Tibial nerve (tissue), 4 donors: ENCODE measurements around the gene USP2.

Experiments used
- EP300 ChIP-seq, 2 donors: sonication (generic); formaldehyde crosslinking; IDR thresholded peaks; one replicate each; pipeline ENCODE4 v1.6.1; 2017; ENCODE audit warnings: antibody characterized with exemption in 2 of 2, mild to moderate bottlenecking in 1 of 2
- POLR2A ChIP-seq, 2 donors: fragments of 450-650 bp; IDR thresholded peaks; one replicate each; pipeline ENCODE4 v1.6.1; 2017; ENCODE audit warnings: antibody characterized with exemption in 2 of 2, mild to moderate bottlenecking in 2 of 2, moderate library complexity in 2 of 2
- TF ChIP-seq, protein P1 (sequence below), 5 experiments: fragments of 200-600 bp in 3 of 5; fragments of 450-650 bp in 2 of 5; sonication (generic) in 3 of 5; IDR thresholded peaks; one replicate each; pipeline ENCODE4 v1.5.1; 2016 to 2019; ENCODE audit warnings: antibody characterized with exemption in 5 of 5, mild to moderate bottlenecking in 3 of 5, moderate library complexity in 2 of 5

DNA sequence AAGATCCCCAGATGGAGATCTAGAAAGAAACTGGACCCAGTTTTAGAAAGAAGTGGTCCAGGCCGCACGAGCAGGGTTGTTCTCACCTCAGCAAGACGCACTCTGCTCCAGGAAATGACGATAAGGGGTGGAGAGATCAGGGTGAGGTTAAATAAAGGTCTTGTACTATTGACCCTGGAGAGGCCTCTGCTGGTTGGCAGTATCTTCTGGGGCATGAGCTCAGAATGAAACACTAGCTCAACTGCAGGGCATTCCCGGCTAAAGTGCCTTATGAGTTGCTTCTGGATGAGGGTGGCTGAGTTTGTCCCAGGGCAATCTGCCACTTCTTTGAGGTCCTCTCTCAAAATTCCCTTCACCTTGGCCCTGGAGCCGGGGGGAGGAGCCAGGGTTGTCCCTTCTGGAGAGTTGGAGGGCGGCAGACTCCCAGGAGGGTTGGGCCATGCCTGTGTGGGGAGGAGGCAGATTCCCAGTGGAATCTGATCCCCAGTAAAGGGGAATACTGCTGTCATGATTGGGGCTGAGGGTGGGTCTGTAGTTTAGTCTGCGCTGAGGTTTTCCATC, 10.9 kb downstream of the USP2 start:
- TF ChIP-seq, protein P1, sequence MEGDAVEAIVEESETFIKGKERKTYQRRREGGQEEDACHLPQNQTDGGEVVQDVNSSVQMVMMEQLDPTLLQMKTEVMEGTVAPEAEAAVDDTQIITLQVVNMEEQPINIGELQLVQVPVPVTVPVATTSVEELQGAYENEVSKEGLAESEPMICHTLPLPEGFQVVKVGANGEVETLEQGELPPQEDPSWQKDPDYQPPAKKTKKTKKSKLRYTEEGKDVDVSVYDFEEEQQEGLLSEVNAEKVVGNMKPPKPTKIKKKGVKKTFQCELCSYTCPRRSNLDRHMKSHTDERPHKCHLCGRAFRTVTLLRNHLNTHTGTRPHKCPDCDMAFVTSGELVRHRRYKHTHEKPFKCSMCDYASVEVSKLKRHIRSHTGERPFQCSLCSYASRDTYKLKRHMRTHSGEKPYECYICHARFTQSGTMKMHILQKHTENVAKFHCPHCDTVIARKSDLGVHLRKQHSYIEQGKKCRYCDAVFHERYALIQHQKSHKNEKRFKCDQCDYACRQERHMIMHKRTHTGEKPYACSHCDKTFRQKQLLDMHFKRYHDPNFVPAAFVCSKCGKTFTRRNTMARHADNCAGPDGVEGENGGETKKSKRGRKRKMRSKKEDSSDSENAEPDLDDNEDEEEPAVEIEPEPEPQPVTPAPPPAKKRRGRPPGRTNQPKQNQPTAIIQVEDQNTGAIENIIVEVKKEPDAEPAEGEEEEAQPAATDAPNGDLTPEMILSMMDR (IDR thresholded peaks at IDR 0.05), result no peak
- TF ChIP-seq POLR2A (IDR thresholded peaks at IDR 0.05) (no peak), EP300 (IDR thresholded peaks at IDR 0.05) (peak in 1 of 2 donors; percentile 47)
